DOHH2 (cell line): ENCODE measurements around the gene COX6B2.
A peak's percentile ranks its signal among the peaks of the same experiment; 100 is the strongest.
"Not testable (repeated sequence)": the region's sequence is repeated elsewhere in the genome, so short reads cannot be mapped to it uniquely, and the experiment has no call there.

Experiments used
- H3F3A ChIP-seq: fragments of 200-600 bp; sonication (generic), shearing (Covaris generic); 2 replicates; pipeline ENCODE4 v1.6.0; 2016; ENCODE audit warnings: antibody characterized with exemption, mild to moderate bottlenecking; ENCODE audit not compliant: control insufficient read depth, insufficient read depth
- H3K27ac ChIP-seq: fragments of 200-600 bp; sonication (generic); 2 replicates; pipeline ENCODE4 v1.5.1; 2014; ENCODE audit warnings: low read depth, mild to moderate bottlenecking, low read length, moderate library complexity
- H3K27me3 ChIP-seq: fragments of 200-600 bp; sonication (generic); 2 replicates; pipeline ENCODE4 v1.6.1; 2014; ENCODE audit warnings: mild to moderate bottlenecking, low read length, mixed read lengths; ENCODE audit not compliant: control insufficient read depth
- H3K36me3 ChIP-seq: fragments of 200-600 bp; sonication (generic); 2 replicates; pipeline ENCODE4 v1.6.1; 2014; ENCODE audit warnings: mild to moderate bottlenecking, low read length, moderate library complexity, mixed read lengths; ENCODE audit not compliant: control insufficient read depth
- H3K4me1 ChIP-seq: fragments of 200-600 bp; sonication (generic); 2 replicates; pipeline ENCODE4 v1.6.1; 2014; ENCODE audit warnings: mild to moderate bottlenecking, low read length, mixed read lengths; ENCODE audit not compliant: control insufficient read depth
- H3K4me2 ChIP-seq: fragments of 200-600 bp; sonication (generic); 2 replicates; pipeline ENCODE4 v1.6.0; 2014; ENCODE audit warnings: mild to moderate bottlenecking, low read length, moderate library complexity
- H3K4me3 ChIP-seq: fragments of 200-600 bp; sonication (generic); 2 replicates; pipeline ENCODE4 v1.5.1; 2014; ENCODE audit warnings: mild to moderate bottlenecking, low read length, mixed read lengths
- H3K79me2 ChIP-seq: fragments of 200-600 bp; sonication (generic); 2 replicates; pipeline ENCODE4 v1.6.1; 2014; ENCODE audit warnings: mild to moderate bottlenecking, low read length, mixed read lengths; ENCODE audit not compliant: control insufficient read depth
- H3K9me2 ChIP-seq: fragments of 200-600 bp; sonication (generic); replicated peaks from 2 replicates; pipeline ENCODE4 v1.6.1; 2014; ENCODE audit warnings: mild to moderate bottlenecking, low read length, mixed read lengths; ENCODE audit not compliant: control insufficient read depth
- H3K9me3 ChIP-seq: fragments of 200-600 bp; sonication (generic); 2 replicates; pipeline ENCODE4 v1.6.1; 2014; ENCODE audit warnings: antibody characterized with exemption, low read length, mixed read lengths; ENCODE audit not compliant: control insufficient read depth, insufficient read depth
- H4K20me1 ChIP-seq: fragments of 200-600 bp; sonication (generic); 2 replicates; pipeline ENCODE4 v1.6.0; 2014; ENCODE audit warnings: low read depth, mild to moderate bottlenecking, antibody characterized with exemption, low read length, moderate library complexity; ENCODE audit not compliant: control insufficient read depth, insufficient read depth
- EZH2phosphoT487 ChIP-seq: fragments of 200-600 bp; sonication (generic); IDR thresholded peaks from 2 replicates; pipeline ENCODE4 v1.6.1; 2017; ENCODE audit warnings: borderline replicate concordance, mild to moderate bottlenecking, antibody characterized with exemption, low read length, moderate library complexity, mixed read lengths
- TF ChIP-seq, protein P1 (sequence below): fragments of 200-600 bp; sonication (generic); IDR thresholded peaks from one replicate; pipeline ENCODE4 v1.5.1; 2014; ENCODE audit warnings: antibody characterized with exemption, mild to moderate bottlenecking, low read depth, low read length; ENCODE audit not compliant: poor library complexity, severe bottlenecking

The COX6B2 gene

GRCh38 chr19:55339105-55339888 lies 15.2 kb downstream of the COX6B2 start, which contains the start of gene KMT5C:
Gene KMT5C (plus strand): TSS chr19:55339876. CDS start chr19:55341937, 2,061 bp downstream.
- H4K20me1 ChIP-seq = 0 out of 2 replicates have a peak, but pooled peaks cover 3% of the 10 kb centered on the region
- H3K27me3 ChIP-seq = peaks cover 7% of the 10 kb centered on the region
- peaks cover 18% of the 10 kb centered on the region for H3K79me2 ChIP-seq
- H3F3A ChIP-seq = no peaks in the 10 kb centered on the region
- H3K36me3 ChIP-seq = peaks cover 16% of the 10 kb centered on the region
- TF ChIP-seq EZH2phosphoT487 = no peak
- TF ChIP-seq, protein P1, sequence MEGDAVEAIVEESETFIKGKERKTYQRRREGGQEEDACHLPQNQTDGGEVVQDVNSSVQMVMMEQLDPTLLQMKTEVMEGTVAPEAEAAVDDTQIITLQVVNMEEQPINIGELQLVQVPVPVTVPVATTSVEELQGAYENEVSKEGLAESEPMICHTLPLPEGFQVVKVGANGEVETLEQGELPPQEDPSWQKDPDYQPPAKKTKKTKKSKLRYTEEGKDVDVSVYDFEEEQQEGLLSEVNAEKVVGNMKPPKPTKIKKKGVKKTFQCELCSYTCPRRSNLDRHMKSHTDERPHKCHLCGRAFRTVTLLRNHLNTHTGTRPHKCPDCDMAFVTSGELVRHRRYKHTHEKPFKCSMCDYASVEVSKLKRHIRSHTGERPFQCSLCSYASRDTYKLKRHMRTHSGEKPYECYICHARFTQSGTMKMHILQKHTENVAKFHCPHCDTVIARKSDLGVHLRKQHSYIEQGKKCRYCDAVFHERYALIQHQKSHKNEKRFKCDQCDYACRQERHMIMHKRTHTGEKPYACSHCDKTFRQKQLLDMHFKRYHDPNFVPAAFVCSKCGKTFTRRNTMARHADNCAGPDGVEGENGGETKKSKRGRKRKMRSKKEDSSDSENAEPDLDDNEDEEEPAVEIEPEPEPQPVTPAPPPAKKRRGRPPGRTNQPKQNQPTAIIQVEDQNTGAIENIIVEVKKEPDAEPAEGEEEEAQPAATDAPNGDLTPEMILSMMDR = no peak
- H3K9me3 ChIP-seq = no peaks in the 10 kb centered on the region
- no peaks in the 10 kb centered on the region for H3K9me2 ChIP-seq
- H3K4me3 ChIP-seq = peak within 1 kb of the TSS; percentile 99
- H3K27ac ChIP-seq = peak within 1 kb of the TSS; percentile 64
- H3K4me1 ChIP-seq = peaks cover 23% of the 10 kb centered on the region
- peak within 1 kb of the TSS; percentile 98 for H3K4me2 ChIP-seq

GRCh38 chr19:55336101-55336500 lies 18.4 kb downstream of the COX6B2 start:
- Histone ChIP-seq H4K20me1 (no peaks in the 10 kb centered on the region), H3K4me1 (peaks cover 17% of the 10 kb centered on the region), H3K4me3 (no peak overlapping the region), H3K27me3 (peaks cover 21% of the 10 kb centered on the region), H3K36me3 (no peaks in the 10 kb centered on the region), H3K9me3 (no peaks in the 10 kb centered on the region), H3F3A (no peaks in the 10 kb centered on the region), H3K79me2 (peaks cover 11% of the 10 kb centered on the region), H3K27ac (no peak overlapping the region), H3K4me2 (no peak overlapping the region), H3K9me2 (no peaks in the 10 kb centered on the region)
- TF ChIP-seq, protein P1 = no peak
- TF ChIP-seq EZH2phosphoT487 = no peak

GRCh38 chr19:55333870-55334269 lies 20.6 kb downstream of the COX6B2 start:
- H3K4me3 ChIP-seq = no peak overlapping the region
- H3K9me2 ChIP-seq = no peaks in the 10 kb centered on the region
- no peaks in the 10 kb centered on the region for H3K36me3 ChIP-seq
- H3K27ac ChIP-seq = no peak overlapping the region
- TF ChIP-seq, protein P1 = no peak
- TF ChIP-seq EZH2phosphoT487 = no peak
- H3K27me3 ChIP-seq = peaks cover 21% of the 10 kb centered on the region
- H3F3A ChIP-seq = no peaks in the 10 kb centered on the region
- peaks cover 9% of the 10 kb centered on the region for H3K4me1 ChIP-seq
- H3K79me2 ChIP-seq = no peaks in the 10 kb centered on the region
- H3K4me2 ChIP-seq = no peak overlapping the region
- H4K20me1 ChIP-seq = no peaks in the 10 kb centered on the region
- H3K9me3 ChIP-seq = no peaks in the 10 kb centered on the region

- H4K20me1 ChIP-seq, H3K9me2 ChIP-seq, H3K36me3 ChIP-seq, H3K9me3 ChIP-seq, H3K4me2 ChIP-seq, H3K27ac ChIP-seq, H3K4me1 ChIP-seq, H3K4me3 ChIP-seq, H3K79me2 ChIP-seq, H3F3A ChIP-seq: not testable (repeated sequence)
- peaks cover 15% of the 10 kb centered on the region for H3K27me3 ChIP-seq
Observed at GRCh38 chr19:55329791-55330190, 24.7 kb downstream of the COX6B2 start.

DNA sequence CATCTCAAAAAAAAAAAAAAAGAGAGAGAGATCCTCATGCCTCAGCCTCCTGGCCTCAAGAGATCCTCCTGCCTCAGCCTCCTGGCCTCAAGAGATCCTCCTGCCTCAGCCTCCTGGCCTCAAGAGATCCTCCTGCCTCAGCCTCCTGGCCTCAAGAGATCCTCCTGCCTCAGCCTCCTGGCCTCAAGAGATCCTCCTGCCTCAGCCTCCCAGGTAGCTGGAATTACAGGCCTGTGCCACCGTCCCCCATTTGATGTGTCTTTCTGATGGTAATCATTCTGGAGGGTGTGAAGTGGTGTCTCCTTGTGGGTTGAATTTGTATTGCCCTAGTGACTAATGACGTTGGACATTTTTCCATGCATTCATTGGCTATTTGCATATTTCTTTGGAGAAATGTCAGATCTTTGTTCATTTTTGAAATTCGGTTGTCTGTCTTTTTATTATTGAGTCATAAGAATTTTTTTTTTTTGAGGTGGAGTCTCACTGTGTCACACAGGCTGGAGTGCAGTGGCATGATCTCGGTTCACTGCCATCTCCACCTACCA lies 25.7 kb downstream of the COX6B2 start:
- not testable (repeated sequence) for H3F3A ChIP-seq, H3K36me3 ChIP-seq, H3K9me3 ChIP-seq, H3K4me1 ChIP-seq, H3K4me3 ChIP-seq, H3K9me2 ChIP-seq, H4K20me1 ChIP-seq, H3K4me2 ChIP-seq, H3K27ac ChIP-seq, H3K79me2 ChIP-seq
- peaks cover 12% of the 10 kb centered on the region for H3K27me3 ChIP-seq
